ENCODE measurements around the gene PDIA5. TPM values are rescaled to one million over a fixed set of nuclear protein-coding genes. Genes with fewer than 3 reads are reported as not detected.

Gene PDIA5
- total RNA-seq, 2 experiments from 2014 or later = 7.1 to 7.2 TPM

DNA sequence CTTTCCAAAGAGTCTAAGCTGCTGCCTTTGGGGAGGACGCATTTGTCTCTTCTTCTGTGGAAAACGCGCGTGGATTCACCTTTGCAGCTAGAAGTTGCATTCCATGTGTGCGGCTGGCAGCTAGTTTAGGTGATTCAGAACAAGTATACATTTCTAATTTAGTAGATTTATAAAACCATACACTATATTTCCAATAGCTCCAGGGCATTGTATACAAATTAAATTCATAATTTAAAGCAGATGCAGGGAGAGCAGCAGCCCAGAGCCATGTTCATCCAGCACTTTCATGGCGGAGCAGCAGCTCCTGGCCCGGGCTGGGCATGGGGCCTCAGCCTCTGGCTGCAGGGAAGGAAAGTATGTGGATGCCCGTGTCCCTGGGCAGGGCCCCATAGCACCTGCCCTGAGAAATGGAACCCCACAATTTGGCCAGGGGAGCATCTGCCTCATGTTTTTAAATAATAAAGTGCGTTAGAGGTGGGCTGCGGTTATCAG lies 92.1 kb downstream of the PDIA5 start:
- Mint-ChIP-seq H3K9me3 (no peaks in the 10 kb centered on the region), H3K27me3 (no peaks in the 10 kb centered on the region), H3K36me3 (peaks cover 2% of the 10 kb centered on the region), H3K4me3 (no peak overlapping the region), H3K4me1 (peaks cover 1% of the 10 kb centered on the region), H3K27ac (no peak overlapping the region)
- POLR2A ChIA-PET = no interaction called here
- DNase-seq (no peak), ATAC-seq (ENCODE audit: low read depth) (no peak)

DNA sequence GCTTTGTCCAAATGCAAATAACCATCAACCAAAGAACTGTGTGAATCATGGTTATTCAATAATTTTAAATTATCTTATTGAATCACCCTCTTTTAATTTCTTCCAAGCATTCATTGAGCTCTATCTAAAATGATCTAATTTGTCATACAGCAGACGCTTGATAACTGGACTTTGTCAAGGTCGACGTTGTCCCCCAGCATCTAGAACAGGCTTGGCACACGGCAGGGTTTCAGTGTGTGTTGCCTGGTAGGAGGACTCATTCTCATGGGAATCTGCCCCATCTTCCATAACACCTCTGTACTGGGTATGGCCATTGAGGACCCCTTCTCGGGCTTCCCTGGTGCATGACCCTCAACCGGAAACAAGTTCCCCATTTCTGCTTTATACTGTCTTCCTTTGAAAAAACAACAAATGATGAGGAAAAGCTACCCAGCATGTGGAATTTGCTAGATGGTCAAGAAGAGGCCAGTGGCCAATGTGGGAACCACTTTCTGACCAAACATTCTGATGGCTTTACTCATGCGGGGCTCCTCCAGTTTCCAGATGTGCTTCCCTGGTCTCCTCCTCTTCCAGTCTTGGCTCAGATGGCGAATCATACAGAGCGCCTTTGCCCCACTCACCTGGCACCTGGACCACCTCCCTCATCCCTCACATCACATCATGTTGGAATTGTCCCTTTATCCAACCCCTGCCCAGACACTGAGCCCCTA lies 93.3 kb downstream of the PDIA5 start:
- no peaks in the 10 kb centered on the region for H3K4me1 Mint-ChIP-seq
- H3K27me3 Mint-ChIP-seq = no peaks in the 10 kb centered on the region
- no peak overlapping the region for H3K4me3 Mint-ChIP-seq
- no peak for ATAC-seq (ENCODE audit: low read depth)
- peaks cover 13% of the 10 kb centered on the region for H3K36me3 Mint-ChIP-seq
- POLR2A ChIA-PET = no interaction called here
- no peak overlapping the region for H3K27ac Mint-ChIP-seq
- peaks cover 3% of the 10 kb centered on the region for H3K9me3 Mint-ChIP-seq
- no peak for DNase-seq

DNA sequence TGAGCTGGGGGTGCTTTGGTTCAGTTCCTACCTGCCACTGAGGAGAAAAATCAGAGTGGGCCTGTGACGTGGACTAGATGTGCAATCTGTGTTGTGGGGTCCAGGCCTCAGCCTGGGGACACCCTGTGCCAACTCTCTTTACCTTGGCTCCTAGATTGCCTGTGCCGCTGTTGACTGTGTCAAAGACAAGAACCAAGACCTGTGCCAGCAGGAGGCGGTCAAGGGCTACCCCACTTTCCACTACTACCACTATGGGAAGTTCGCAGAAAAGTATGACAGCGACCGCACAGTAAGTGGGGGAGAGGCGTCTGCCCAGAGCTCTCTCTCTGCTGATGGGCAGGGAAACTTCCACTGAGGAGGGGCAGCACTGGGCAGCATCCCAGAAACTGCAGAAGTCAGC lies 94.3 kb downstream of the PDIA5 start:
- Mint-ChIP-seq H3K4me1 (no peaks in the 10 kb centered on the region), H3K27me3 (no peaks in the 10 kb centered on the region), H3K36me3 (peaks cover 17% of the 10 kb centered on the region), H3K27ac (no peak overlapping the region), H3K9me3 (peaks cover 3% of the 10 kb centered on the region), H3K4me3 (no peak overlapping the region)
- POLR2A ChIA-PET = no interaction called here
- DNase-seq = no peak
- no peak for ATAC-seq (ENCODE audit: low read depth)

DNA sequence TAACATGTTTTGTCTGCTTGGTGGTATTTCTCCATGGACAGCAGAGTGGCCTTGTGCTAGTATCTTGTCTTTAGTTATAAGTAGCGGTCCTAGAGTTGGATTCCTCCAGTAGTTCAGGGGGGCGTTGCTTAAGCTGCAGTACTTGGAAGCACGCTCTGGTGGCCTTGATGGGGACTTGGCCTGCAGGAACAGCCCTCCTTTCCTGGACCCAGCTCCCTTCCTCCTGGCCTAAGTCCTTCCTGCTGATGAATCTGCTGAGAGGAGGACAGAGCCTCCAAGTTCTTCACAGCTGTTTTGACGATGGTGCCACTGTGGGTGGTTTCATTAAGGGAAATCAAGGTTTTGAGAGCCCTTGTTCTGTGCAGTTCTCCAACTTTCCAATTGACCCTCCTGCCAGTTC lies 96.3 kb downstream of the PDIA5 start:
- Mint-ChIP-seq H3K4me3 (no peak overlapping the region), H3K27ac (no peak overlapping the region), H3K4me1 (no peaks in the 10 kb centered on the region), H3K9me3 (peaks cover 6% of the 10 kb centered on the region), H3K27me3 (no peaks in the 10 kb centered on the region), H3K36me3 (peaks cover 25% of the 10 kb centered on the region)
- DNase-seq = no peak
- no peak for ATAC-seq (ENCODE audit: low read depth)
- POLR2A ChIA-PET = no interaction called here

DNA sequence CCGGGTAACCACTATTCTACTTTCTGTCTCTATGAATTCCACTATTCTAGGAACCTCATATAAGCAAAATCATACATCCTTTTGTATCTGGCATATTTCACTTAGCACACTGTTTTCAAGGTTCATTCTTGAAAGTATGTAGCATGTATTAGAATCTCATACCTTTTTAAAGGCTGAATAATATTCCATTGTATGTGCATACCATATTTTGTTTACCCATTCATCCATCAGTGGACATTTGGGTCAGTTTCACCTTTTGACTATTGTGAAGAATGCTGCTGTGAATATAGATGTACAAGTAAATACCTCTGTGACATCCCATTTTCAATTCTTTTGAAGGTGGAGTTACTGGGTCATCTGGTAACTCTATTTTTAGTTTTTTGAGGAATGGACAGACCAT lies 98.3 kb downstream of the PDIA5 start:
- POLR2A ChIA-PET = no interaction called here
- ATAC-seq (ENCODE audit: low read depth) = no peak
- Mint-ChIP-seq H3K36me3 (peaks cover 27% of the 10 kb centered on the region), H3K9me3 (peaks cover 6% of the 10 kb centered on the region), H3K27ac (no peak overlapping the region), H3K4me3 (no peak overlapping the region), H3K27me3 (no peaks in the 10 kb centered on the region), H3K4me1 (peaks cover under 1% of the 10 kb centered on the region)
- no peak for DNase-seq

DNA sequence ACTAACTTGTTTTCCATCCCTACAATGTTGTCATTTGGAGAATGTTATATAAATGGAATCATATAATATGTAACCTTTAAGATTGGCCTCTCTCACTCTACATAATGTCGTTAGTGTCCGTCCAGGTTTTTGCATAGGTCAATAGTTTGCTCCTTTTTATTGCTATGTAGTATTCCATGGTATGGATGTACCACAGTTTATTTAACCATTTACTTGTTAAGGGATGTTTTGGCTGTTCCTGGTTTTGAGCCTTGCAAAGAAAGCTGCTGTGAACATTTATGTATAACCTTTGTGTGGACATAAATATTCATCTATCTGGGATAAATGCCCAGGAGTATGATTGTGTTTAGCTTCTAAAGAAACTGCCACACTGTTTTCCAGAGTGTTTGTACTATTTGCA lies 100.9 kb downstream of the PDIA5 start:
- Mint-ChIP-seq H3K4me1 (peaks cover 1% of the 10 kb centered on the region), H3K27me3 (no peaks in the 10 kb centered on the region), H3K36me3 (peaks cover 29% of the 10 kb centered on the region), H3K27ac (no peak overlapping the region), H3K9me3 (peaks cover 6% of the 10 kb centered on the region), H3K4me3 (no peak overlapping the region)
- no peak for ATAC-seq (ENCODE audit: low read depth)
- no peak for DNase-seq
- POLR2A ChIA-PET = no interaction called here

DNA sequence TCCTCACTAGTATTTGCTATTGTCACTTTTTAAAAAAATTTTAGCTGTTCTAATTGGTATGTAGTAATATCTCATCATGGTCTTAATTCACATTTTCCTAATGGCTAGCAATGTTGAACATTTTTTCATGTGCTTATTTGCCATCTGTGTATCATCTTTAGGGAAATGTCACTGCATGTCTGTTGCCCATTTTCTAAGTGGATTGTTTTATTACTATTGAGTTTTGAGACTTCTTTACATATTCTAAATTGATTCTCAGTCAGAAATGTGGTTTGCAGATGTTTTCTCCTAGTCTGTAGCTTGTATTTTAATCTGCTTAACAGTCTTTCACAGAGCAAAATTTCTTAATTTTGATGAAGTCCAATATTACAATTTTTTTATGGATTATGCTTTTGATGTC lies 101.3 kb downstream of the PDIA5 start:
- Mint-ChIP-seq H3K9me3 (peaks cover 6% of the 10 kb centered on the region), H3K4me3 (no peak overlapping the region), H3K27ac (no peak overlapping the region), H3K36me3 (peaks cover 29% of the 10 kb centered on the region), H3K4me1 (peaks cover 1% of the 10 kb centered on the region), H3K27me3 (no peaks in the 10 kb centered on the region)
- ATAC-seq (ENCODE audit: low read depth) = no peak
- no peak for DNase-seq
- POLR2A ChIA-PET = no interaction called here

DNA sequence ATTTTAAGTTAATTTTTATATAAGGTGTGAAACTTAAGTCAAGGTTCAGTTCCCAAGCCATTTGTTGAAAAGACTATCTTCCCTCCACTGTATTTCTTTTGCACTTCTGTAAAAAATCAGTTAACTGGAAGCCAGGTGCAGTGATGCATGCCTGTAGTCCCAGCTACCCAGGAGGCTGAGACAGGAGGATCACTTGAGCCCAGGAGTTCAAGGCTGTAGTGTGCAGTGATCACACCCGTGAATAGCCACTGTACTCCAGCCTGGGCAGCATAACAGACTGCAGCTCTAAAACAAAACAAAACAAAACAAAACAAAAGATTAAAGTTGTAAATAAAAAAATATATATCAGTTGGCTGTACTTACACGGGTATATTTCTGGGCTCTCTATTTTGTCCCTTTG lies 101.8 kb downstream of the PDIA5 start:
- no peak for DNase-seq
- no peak for ATAC-seq (ENCODE audit: low read depth)
- Mint-ChIP-seq H3K4me1 (peaks cover 1% of the 10 kb centered on the region), H3K9me3 (peaks cover 6% of the 10 kb centered on the region), H3K4me3 (no peak overlapping the region), H3K27ac (no peak overlapping the region), H3K36me3 (peaks cover 30% of the 10 kb centered on the region), H3K27me3 (no peaks in the 10 kb centered on the region)
- POLR2A ChIA-PET = no interaction called here

DNA sequence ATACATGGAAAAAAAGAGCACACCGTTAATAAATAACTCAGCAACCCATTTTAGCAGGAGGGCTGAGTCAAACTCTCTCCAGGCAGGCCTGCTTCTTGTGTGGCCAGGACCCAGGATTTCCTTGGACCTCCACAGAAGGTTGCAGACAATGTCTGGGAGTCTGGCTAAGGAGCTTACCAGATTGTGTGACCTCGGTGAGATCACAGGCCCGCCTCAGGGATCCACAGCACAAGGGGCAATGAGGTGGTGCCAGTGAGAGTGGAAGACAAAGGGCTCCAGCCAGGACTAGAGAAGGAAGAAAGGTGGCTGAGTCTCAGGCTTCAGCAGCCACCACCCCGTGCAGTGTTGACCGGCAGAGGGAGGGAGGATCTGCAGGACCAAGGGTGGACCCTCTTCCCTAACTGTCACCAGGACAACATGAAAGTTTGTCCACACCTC lies 102.7 kb downstream of the PDIA5 start:
- Mint-ChIP-seq H3K27ac (no peak overlapping the region), H3K27me3 (no peaks in the 10 kb centered on the region), H3K9me3 (peaks cover 6% of the 10 kb centered on the region), H3K4me1 (peaks cover 1% of the 10 kb centered on the region), H3K4me3 (no peak overlapping the region), H3K36me3 (peaks cover 26% of the 10 kb centered on the region)
- ATAC-seq (ENCODE audit: low read depth) (no peak), DNase-seq (no peak)
- POLR2A ChIA-PET = no interaction called here

DNA sequence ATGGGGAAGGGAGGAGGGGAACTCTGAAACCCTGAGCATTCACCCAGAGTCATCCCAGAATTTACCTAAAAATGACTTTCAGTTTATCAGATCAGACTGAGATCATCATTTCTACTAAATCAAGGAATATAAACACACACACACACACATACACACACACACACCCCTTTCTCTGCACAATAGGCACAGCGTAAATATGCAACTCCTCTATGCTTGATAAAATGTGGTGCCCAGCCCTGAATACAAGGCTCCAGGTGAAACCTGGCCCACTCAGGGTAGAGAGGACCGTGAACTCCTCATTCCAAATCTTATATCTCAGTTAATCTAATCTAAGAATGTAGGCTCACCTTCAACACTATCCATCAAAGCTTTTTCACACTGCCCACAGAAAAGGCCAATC lies 103.1 kb downstream of the PDIA5 start:
- H3K27ac Mint-ChIP-seq = no peak overlapping the region
- no peak for ATAC-seq (ENCODE audit: low read depth)
- H3K4me3 Mint-ChIP-seq = no peak overlapping the region
- no peaks in the 10 kb centered on the region for H3K27me3 Mint-ChIP-seq
- H3K36me3 Mint-ChIP-seq = peaks cover 22% of the 10 kb centered on the region
- no peak for DNase-seq
- H3K9me3 Mint-ChIP-seq = peaks cover 5% of the 10 kb centered on the region
- POLR2A ChIA-PET = no interaction called here
- peaks cover 1% of the 10 kb centered on the region for H3K4me1 Mint-ChIP-seq

DNA sequence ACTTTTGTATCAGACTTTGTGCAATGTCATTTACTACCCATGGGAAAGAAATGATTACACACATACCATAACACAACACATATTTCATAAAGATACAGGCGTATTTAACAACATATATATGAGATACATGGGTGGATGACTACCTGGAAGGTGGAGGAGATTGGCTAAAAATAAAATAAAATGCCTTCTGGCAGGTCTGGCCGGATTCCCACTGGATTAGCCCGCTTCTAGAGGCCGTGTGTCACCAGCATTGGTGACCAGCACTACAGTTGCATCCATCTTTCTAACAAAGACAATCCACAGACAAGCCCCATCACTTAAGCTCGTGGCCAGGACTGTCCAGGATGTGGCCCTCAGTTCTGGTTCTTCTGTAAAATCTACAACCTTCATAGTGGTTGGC lies 114.0 kb downstream of the PDIA5 start:
- Mint-ChIP-seq H3K4me1 (no peaks in the 10 kb centered on the region), H3K27me3 (no peaks in the 10 kb centered on the region), H3K36me3 (no peaks in the 10 kb centered on the region), H3K4me3 (no peak overlapping the region), H3K9me3 (peaks cover 2% of the 10 kb centered on the region), H3K27ac (no peak overlapping the region)
- DNase-seq = no peak
- no peak for ATAC-seq (ENCODE audit: low read depth)
- POLR2A ChIA-PET = no interaction called here

DNA sequence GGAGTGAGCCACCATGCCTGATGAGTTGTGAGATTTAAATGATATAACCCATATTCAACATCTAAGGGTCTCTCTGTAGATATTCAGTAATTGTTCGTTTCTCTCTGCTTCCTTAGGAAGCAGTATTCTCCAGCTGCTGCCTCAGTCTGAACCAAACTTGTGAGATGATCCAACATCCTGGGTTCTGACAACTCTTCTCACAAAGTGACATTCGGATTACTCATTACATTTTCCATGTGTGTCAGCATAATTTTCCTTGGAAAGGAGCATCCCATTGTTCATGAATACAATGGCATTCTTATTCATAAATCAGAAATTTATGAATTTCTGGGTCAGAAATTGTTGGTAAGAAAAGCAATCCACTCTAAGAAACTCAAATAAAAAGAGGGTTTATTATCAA lies 119.9 kb downstream of the PDIA5 start:
- Mint-ChIP-seq H3K36me3 (no peaks in the 10 kb centered on the region), H3K27ac (no peak overlapping the region), H3K27me3 (peaks cover 2% of the 10 kb centered on the region), H3K4me1 (no peaks in the 10 kb centered on the region), H3K9me3 (no peaks in the 10 kb centered on the region), H3K4me3 (no peak overlapping the region)
- POLR2A ChIA-PET = no interaction called here
- ATAC-seq (ENCODE audit: low read depth) (no peak), DNase-seq (no peak)

DNA sequence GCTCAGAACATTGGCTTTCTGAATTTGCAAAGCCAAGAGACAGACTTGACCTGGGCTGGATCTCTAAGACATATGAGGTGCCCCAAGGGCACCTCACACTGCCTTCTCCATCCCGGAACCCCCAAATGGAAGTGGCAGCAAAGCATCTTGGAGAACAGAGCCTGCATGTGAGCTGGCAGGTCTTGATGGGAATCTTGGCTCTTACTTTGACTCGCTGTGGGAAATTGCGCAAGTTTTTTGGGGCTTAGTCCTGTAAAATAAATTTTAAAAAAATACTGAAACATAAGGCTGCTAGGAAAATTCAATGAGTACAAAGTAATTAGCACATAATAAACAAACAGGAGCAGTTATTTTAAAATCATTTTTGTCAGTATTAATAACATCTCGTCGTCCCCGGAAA lies 121.2 kb downstream of the PDIA5 start:
- ATAC-seq (ENCODE audit: low read depth) (no peak), DNase-seq (no peak)
- Mint-ChIP-seq H3K9me3 (no peaks in the 10 kb centered on the region), H3K27ac (no peak overlapping the region), H3K36me3 (no peaks in the 10 kb centered on the region), H3K4me3 (no peak overlapping the region), H3K27me3 (peaks cover 2% of the 10 kb centered on the region), H3K4me1 (no peaks in the 10 kb centered on the region)
- POLR2A ChIA-PET = no interaction called here

DNA sequence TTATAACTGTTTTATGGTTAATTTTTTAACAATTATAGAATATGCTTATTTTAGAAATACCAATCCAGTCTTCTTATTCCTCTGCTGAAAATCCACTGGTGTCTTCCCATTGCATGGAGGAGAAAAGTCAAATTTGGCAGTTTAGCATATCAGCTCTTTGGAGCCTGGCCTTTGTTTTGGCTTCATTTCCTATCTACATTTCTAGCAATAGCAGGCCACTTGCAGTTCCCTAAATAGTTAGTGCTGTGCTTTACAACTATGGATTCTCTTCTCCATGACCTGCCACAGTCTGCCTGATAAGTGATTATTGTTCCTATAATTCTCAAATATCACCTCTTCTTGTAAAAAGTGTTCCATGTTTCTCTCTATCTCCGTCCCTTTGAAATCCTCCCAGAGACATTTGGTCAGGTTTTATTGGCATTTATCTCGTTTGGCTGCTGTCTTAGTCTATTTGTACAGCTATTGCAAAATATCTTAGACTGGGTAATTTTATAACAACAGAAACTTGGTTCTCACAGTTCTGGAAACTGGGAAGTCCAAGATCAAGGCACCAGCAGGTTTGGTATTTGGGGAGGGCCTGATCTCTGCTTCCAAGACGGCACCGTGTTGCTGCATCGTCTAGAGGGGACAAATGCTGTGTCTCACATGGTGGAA lies 126.8 kb downstream of the PDIA5 start:
- H3K27me3 Mint-ChIP-seq = peaks cover 9% of the 10 kb centered on the region
- H3K4me3 Mint-ChIP-seq = no peak overlapping the region
- ATAC-seq (ENCODE audit: low read depth) (no peak), DNase-seq (no peak)
- no peaks in the 10 kb centered on the region for H3K36me3 Mint-ChIP-seq
- H3K9me3 Mint-ChIP-seq = peaks cover 4% of the 10 kb centered on the region
- H3K4me1 Mint-ChIP-seq = no peaks in the 10 kb centered on the region
- POLR2A ChIA-PET = interaction anchor here (1.4 kb wide), 1 partner anchor 8 kb away, joined by 4 read pairs; the partner anchor contains the start of gene SEC22A
- no peak overlapping the region for H3K27ac Mint-ChIP-seq

Measured in activated naive CD8-positive, alpha-beta T cell treated with anti-CD3 and anti-CD28 coated beads, Interleukin-2, amount 10 ng/mL, durations not matched to agents 7 days and 5 days (primary cell).